ENCODE measurements around the gene IYD.
"Not testable (repeated sequence)": the region's sequence is repeated elsewhere in the genome, so short reads cannot be mapped to it uniquely, and the experiment has no call there.

The IYD gene

DNA sequence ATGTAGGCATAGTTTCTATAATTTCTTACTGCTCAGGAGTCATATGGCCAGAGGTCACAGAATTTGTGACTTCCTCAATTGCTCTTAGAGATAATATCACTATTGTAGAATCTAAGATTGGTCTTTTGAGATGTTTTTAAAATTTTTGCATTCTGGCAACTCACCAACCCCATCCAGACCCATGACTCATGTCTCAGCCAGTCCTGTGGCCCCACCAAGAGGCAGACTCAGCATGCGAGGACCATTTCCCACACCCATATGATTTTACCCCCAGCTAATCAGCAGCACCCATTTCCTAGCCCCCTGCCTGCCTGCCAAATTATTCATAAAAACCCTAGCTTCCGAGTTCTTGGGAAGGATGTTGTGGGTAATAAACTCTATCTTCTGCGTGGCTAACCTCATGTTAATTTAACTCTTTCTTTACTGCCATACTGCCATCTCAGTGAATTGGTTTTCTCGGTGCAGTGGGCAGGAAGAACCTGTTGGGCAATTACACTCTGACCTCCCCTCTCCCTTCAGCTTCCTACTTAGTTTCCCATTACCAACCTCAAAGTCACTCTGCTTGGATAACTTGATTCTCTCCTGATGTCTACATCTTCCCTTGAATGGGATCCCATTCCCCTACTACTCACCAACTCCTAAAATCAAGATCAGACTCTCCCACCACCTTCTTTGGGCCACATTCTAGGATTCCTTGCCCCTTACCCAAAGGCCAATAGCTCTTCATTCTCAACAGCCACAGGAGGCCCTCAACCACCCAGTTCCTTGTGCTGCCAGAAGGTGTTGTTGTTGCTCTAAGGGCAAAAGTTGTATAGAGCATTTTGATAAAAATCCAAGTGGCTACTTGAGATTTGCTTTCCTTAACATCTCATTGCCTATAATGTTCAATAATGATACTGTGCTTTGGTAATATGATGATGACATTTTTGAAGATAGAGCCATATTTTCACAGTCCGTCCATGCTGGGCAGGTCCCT is 16.2 kb upstream of the IYD start:
- DNase-seq = peak; percentile 0

DNA sequence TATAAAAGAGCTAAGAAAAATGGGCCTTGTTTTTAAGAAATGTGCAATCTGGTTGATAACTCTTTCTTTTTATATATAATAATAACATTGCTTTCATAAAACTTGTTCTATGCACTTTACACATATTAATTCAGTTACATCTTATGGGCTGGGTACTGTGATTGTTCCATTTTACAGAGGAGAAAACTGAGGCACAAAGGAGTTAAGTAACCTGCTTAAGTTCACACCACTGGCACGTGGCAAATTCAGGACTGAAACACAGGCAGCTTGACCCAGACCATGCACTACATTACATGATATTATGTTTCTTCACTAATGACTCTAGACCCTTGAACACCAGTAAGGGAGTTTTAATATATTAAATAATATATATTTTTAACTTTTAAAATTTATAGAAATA is 15.4 kb upstream of the IYD start:
- DNase-seq = no peak

DNA sequence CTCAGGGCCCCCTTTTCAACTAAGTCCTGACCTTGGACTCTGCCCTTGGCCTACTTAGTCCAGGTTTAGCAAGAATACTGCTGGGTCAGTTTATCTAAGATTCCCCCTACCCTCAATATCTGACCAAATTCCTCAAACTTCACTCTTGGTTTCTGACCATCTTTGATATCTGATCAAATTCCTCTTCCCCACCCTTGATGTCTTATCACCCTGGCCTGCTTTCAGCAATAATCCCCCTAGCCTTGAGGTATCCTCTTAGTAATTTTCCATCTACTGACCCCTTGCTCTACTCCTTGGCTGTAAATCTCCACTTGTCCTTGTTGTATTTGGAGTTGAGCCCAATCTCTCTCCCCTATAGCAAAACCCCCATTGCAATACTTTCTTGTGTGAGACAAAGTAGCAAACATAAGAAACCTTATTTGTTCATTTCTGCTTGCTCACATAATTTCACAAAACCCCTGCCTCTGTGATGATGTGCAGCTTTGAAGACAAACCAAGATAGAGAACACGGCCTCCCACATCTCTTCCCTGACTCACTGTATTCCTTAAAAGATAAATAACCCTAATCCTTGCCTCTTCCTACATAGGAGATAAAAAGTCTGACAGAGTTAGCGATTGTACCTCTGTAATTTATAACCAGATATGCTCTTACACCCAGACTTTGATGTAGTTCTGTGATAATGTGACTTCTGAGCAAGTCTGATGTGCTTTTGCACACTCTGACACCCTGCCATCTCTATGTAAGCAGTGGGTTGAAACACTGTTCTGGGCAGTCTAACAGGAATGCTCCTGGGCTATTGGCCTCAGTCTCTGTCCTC is 13.8 kb upstream of the IYD start:
- no peak for DNase-seq

DNA sequence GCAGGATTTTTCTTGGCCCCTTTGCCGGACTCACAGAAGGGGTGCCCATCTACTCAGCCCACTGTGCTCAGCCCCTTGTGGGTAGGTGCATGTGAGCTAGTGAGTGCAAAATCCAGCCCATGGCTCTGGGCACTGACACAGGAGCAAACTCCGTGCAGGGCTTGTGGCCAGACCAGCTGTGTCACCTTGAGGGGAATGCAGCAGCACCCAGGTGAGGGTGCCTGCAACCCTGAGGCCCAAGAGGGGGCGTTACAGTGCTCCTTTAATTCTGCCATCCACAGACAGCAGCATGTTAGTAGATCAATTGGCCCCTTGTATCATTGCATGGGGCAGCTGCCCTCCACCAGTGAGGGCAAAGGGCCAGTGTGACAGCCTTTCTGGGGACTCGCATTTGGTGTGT is 12.9 kb upstream of the IYD start:
- no peak for DNase-seq

DNA sequence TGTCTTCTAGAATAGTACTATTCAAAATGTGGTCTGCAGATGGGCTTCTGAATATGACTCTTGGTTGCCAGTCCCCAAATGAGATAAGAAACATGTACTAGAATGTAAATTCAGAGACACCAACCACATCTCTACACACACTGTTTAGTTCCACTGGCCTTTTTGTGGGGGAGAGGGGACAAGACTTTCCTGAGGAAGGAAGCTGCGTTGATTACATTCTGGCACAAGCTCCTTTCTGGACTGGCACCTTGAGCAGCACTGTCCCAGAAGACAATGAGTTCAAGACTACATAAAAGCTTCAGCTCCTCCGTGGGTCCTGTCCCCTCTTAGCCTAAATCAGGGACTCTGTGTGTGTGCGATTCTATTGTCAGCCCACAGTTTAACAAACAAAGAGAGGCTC is 6.9 kb upstream of the IYD start:
- DNase-seq = no peak

DNA sequence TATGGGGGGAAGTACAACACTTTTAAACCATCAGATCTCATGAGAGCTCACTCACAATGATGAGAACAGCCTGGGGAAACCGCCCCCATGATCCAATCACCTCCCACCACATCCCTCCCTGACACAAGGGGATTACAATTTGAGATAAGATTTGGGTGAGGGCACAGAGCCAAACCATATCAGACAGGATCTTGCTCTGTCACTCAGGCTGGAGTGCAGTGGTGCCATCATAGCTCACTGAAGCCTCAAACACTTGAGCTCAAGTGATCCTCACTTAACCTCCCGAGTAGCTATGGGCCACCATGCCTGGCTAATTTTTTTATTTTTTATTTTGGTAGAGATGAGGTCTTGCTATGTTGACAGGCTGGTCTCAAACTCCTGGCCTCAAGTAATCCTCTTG is 5.1 kb upstream of the IYD start:
- no peak for DNase-seq

DNA sequence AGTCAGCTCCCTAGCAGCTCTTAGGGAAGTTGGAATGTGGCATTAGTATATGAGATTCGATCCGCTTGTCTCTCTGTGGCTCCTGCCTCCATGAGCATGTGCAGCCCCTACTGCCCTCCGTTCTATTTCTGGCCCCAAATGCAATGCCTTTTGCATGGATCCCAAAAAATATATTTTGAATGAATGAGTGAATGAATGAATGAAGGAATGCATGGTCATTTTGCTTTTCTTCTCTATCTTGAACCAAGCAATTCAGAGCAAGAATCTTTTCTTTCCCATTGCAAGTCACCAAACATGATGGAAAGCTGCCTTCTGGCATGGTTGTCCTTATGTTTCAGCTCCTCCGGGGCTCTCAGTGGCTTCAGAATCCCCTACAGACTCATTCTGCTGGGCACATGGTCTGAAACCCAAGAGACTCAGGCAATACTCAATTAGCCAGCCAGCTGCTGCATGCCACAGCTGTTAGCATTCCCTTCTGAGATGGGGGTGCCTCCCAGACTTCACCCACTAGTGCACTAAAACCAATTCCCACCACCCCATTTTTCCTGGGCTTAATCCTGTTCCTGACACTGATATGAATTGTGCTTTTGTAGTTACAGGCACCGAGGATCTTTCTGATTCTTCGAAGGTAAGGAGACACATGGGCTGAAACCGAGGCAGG is 2.6 kb upstream of the IYD start:
- DNase-seq = no peak

DNA sequence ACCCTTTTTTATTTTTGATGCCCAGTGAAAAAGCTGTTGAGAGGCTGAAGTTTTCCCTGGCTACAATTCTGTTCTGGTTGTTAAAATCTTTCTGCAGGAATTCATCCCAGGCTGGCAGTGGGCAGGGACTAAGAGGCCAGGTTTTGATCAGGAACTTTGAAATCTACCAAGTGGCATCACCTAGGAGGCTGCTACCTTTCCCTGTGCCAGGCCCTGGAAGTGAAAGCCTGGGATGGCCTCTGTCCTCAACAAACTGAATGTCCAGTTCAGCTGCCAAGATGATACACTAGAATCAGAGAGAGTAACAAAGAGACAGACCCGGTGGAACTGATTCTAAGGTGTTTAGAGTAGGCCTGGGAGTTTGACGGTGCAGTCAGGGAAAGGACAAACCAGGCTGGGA is 596 bp downstream of the IYD start:
- no peak for DNase-seq

DNA sequence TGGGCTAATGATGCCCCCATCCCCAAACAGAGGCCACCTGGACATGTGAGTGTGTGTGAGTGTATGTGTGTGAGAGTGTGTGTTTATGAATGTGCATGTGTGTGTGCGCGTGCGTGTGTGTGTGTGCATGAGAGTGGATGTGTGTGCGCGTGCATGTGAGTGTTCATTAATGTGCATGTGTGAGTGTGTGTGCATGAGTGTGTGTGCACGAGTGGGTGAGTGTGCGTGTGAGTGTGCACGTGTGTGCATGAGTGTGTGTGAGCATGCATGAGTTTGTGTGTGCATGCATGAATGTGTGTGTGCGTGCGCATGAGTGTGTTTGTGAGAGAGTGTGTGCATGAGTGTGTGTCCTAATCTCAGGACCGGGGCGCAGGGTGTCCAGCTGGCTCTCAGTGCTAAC is 1.3 kb downstream of the IYD start:
- no peak for DNase-seq

DNA sequence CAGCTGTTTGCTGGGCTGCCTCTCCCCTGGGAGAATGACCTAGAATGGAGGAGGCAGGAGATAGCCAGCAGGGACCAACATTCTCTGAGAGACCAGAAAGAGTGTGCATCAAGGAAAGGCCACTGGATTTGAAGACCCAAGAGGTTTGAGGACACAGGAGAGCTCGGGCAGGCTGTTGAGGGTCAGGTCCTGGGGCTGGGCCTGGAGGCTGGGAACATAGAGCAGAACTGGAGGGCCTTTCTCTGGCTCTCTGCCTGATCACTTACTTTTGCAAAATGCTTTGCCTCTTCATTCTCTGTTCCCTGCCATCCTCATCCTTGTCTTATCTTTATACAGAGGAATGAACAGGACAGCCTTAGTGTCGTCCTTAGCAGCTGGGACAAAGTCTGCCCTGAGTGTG is 2.5 kb downstream of the IYD start:
- no peak for DNase-seq

DNA sequence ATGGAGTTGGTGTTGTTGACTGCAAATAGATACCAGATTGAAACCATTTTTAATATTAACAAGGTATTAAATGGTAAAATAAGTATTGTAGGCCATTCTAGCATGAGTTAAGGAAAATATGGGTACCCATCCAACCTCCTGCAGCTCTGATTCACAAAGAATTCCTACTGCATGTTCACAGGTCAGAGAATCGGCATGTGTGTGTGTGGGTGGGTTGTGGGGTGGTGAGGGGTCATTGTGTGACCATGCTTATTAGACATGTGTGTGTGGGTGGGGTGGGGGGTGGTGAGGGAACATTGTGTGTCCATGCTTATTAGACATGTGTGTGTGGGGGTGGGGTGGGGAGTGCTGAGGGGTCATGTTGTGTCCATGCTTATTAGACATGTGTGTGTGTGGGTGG is 3.2 kb downstream of the IYD start:
- DNase-seq = no peak

DNA sequence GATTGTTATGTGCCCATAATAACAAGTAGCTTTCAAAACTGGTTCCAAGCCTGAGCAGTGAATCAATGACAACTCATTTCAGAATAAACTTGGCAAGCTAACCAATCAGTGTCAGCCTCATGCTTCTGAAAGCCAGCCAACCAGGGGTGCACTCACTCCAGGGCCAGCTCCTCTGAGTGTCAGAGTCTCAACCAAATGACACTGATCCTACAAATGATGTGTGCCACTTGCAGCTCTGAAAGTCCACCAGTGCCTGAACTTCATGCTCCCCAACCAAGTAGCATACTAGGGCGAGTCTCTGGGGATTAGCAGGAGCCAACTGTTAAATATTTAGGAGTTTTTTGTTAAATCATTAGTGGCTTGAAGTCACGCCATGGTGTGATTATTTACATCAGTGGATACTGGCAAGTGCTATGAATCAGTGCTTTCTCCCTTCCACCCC is 4.5 kb downstream of the IYD start:
- no peak for DNase-seq

DNA sequence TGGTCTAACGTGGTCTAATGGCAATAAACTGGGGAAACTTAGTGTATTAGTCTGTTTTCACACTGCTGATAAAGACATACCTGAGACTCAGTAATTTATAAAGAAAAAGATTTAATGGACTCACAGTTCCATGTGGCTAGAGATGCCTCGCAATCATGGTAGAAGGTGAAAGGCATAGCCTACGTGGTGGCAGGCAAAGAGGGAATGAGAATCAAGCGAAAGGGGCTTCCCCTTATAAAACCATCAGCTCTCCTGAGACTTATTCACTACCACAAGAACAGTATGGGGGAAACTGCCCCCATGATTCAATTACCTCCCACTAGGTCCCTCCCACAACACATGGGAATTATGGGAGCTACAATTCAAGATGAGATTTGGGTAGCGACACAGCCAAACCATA is 5.5 kb downstream of the IYD start:
- DNase-seq = not testable (repeated sequence)

DNA sequence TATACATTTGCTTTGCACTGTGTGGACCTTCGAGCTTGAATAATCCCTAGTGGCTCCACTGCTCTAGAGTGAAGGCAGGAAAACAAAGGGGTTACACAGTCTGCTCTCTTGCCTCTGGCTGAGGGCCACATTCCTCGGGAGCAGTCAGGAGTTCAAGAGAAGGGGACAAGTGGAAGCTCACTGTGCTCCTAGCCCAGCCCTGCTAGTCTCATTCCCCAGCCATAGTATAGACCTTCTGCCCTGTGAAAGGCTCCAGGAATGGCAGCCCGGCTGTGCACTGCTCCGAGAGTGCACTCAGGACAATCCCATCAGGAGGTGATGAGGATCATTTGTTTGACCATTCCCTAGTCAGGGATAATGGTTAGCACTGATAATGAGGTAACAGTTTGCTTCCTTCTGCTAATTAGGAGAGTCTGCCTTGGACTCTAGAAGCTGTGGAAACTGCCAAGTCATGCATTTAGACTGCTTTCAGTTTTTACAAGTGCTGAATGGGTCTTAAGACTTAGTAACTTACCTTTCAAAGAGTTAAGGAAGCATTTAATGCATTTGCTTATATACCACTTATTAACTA is 8.5 kb downstream of the IYD start:
- no peak for DNase-seq

DNA sequence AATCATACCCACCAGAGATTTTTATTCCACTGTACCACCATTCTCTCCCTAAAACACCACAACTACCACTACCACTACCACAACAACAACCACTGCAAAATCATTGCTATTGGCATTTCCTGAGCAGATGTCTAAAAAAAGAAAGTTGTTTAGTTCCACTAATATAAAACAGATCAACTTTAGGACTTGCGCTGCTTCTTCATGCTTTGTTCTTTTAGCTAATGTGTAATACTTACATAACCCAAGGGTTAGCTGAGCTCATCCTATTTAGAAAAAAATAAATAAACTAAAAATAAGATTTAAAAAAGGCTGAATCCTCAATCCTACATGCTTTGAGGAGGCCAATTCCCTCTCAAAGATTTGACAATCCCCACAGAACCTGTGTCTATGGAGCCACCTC is 11.4 kb downstream of the IYD start:
- no peak for DNase-seq

DNA sequence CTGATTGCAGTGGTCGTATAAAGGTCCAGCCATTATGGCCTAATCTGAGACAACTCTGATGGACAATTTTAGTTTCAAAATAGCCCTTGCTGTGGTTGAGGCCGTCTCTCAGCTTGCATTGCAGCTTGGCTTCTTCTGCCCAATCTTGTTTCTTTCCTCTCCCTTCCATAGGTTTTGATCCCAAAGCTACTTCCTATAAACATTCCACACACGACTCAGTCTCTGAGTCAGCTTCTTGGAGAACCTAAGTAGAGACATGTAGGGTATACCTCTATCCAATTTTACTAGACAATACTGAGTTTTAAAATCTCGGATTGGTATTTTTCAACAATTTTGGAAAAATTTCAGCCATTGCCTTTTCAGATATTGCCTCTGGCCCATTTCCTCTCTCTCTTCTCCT is 13.4 kb downstream of the IYD start:
- no peak for DNase-seq

DNA sequence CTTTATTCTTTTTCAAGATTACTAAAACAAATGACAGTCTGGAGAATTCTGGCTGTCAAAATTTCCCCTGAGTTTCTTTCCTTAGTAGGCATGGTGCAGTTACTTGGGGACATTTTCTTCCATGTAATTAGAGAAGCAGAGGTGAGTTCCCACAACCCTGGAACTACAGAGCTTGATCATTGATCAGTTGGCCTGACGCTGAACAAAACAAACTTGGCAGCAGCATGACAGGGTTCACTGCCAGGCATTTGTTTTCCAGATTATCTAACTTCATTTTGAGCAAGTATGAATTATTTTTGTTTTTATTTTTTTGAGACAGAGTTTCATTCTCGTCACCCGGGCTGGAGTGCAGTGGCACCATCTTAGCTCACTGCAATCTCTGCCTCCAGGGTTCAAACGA is 22.6 kb downstream of the IYD start:
- DNase-seq = no peak

DNA sequence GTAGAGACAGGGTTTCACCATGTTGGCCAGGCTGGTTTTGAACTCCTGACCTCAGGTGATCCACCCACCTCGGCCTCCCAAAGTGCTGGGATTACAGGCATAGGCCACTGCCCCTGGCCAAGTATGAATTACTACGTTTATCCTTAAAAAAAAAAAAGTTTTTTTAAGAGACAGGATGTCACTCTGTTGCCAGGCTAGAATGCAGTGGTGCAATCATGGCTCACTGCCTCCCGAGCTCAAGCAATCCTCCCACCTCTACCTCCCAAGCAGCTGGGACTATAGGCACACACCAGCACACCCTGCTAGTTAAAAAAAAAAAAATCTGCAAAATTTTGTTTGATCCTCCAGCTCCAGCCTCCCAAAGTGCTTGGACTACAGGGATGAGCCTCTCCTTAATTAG is 23.1 kb downstream of the IYD start:
- no peak for DNase-seq

DNA sequence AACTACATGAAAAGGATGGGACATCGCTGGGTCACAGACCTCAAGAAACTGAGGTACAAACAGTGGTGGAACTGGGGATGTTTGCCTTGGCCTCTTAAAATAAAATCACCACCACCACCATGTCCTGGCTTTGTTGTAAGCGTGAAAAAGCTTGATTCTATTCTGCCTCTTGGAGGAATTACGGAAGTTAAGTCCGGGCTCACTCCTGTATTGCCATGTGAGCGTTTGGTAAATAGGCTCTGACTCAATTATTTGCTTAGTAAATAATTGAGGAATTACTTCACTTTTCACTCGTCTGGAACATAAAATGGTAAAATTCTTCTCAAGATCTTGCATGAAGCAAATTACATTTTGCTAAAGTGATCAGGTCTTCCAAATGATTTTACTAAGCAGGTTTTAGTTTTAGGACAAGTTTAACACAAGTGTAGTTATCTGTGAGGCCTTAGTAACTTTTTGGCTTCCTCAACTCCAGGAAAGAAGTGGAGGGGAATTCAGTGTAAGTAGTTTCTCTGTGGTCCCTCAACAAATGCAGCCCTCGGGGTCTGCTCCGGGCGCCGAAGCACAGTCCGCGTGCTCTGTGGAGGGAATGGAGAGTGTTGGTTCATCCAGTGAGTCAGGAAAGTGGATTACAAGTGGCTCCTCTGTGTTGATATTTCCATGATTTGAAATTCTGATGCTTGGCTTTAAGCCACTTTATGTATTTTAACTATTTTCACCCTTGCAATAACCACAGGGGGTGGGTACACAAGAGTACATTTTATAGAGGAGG is 23.8 kb downstream of the IYD start:
- DNase-seq = no peak

DNA sequence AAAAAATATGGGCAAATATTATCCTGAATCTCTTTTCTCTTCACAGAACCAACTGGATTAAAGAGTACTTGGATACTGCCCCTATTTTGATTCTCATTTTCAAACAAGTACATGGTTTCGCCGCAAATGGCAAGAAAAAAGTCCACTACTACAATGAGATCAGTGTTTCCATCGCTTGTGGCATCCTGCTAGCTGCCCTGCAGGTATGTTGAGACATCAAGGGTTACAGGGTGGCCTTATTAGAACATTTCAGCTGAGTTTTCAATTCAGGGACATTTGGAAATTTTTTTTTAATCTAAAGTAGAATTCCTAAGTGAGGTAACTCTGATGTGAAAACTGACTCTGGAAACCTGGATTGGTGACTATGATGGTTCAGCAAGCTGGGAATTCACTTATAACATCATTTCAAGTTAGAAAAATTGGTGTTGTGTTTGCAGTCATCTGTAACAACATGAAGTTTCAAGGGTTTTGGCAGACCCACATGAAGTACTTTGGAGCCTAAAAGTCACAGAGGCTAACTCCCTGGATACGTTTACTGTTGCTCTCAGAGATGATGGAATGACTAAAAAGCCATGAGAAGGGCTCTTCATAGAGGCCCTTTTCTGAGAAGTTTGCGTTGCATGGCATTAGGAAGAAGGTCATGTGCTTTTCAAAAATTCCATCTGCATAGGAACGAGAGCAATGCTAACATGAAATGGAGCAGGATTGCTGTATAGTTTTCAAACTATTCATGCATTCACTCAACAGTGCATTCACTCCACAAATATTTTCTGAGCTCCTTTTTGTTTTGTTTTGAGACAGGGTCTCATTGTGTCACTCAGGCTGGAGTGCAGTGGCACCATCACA is 25.5 kb downstream of the IYD start:
- no peak for DNase-seq

DNA sequence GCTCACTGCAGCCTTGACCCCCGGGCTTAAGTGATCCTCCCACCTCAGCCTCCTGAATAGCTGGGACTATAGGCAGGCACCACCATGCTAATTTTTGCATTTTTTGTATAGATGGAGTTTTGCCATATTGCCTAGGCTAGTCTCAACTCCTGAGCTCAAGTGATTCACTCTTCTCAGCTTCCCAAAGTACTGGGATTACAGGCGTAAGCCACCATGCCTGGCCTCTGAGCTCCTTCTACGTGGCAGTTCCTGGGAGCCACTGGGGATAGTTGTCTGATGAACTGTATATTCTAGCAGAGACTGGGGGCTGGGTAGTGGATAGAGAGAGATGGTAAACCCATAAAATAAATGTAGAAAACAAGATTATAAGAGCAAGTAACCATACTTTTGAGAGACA is 26.1 kb downstream of the IYD start:
- no peak for DNase-seq

Data from suppressor macrophage treated with lipopolysaccharide for 4 hours (primary cell).